ENCODE results near the gene GPC4. TPM values are rescaled to one million over a fixed set of nuclear protein-coding genes. Genes with fewer than 3 reads are reported as not detected.
"Not testable (repeated sequence)": the region's sequence is repeated elsewhere in the genome, so short reads cannot be mapped to it uniquely, and the experiment has no call there.

The GPC4 gene
- polyA plus RNA-seq, 12 donors, result 50.0 to 127 (median 99.1) TPM; not detected in 1

DNA sequence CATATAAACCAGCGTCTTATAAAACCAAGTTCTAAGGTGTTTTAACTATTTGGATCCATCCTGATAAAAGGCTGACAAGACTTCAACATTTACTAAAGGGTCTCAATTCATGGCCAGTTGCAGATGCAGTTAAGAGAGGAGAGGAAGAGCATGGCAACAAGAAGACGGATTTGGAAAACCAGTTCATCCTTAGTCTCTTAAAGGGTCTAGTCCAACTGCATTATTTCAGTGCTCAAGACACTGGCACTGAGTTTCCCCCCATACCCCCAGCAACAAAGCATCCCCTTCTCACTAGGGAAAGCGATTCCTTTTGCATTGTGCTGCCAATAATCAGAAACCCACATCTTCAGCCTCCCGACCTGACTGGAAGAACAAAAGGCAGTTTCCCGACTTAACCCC lies 106.8 kb downstream of the GPC4 start:
- DNase-seq, result no peak

GRCh38 chrX:133307637-133308498 lies 107.4 kb downstream of the GPC4 start:
- DNase-seq, result no peak

DNA sequence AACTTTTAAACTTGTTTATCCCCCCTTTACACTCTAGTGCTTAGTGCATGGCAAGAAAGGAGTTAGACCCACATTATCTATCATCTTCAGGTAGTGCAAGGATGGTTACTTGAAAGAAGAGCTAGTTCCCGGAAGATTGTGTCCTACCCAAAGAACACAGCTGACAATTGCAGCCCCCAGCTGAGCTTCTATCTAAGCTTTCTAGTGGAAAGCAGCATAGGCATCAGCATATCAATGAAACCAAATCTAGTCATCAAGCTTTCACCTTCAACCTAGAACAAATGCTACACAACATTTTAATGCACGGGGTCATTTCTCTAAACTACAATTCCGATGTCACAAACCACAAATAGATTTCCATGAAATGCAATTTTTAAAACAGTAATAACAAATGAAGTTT lies 108.2 kb downstream of the GPC4 start:
- DNase-seq, result no peak

- no peak for DNase-seq
Measured at GRCh38 chrX:133306316-133306715, 109.0 kb downstream of the GPC4 start.

GRCh38 chrX:133305348-133305747 lies 109.9 kb downstream of the GPC4 start:
- no peak for DNase-seq

DNA sequence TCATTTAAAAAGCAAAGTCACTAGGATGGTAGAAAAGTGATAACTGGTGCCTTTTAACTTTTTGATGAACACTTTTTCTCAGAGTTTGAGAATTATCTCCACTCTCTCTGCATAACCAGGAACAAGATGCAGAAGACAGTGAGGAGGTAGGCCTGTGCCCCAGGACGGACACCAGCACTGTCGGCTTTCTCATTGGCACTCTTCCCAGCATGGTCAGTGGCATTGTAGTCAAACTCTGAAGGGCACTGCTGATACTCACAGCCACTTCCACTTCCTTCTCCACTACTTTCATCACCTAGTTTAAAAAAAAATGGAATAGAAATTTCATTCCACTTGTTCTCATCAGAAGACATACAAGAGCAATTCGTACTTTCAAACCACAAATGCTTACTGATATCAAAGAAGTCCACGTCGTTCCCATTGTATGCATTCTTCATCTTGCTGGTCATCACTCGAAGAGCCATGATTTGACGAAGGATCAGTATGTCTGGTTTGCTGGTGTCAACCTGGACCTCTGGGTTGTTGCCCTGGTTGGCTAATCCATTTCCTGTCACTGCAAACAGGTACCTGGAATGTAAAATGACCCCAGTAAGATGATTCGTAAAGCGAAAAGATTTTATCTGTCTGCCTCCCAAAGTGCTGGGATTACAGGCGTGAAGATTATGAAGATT lies 112.4 kb downstream of the GPC4 start:
- DNase-seq, result no peak

DNA sequence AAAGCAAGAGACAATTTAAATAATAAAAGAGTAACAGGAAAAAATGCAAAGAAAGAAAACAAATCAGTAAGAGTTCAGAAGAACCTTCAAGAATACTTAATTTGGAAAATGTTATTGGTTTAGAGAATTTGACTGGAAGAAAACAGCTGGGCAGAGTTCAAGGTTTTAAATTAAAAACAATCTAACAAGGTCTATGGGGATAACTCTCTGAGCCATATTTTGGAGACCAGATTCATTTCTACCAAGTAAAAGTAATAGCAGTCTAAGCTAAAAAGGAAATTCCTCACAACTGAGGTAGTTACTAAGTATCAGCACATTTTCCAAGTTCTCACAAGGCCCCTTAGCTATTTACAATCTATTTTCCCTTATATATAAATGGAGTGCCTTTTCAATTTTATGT lies 114.7 kb downstream of the GPC4 start:
- DNase-seq, result peak; percentile 54

DNA sequence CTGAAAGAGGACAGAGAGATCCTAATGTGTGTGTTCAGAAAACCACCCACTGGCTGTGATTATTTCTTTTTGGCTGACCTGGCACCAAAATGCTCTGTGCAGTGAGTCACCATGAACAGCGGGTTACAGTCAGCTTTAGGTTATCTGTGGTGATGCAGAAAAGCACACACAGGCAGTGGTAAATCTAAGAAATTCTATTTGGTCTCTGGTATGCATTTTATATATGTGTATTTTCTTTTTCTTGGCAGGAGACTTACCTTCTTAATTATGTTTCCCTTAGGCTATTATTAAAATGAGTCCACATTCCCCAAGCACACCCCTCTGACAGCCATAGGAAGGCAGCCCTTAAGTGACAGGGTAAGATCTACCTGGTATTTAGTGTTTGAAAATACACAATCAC lies 118.0 kb downstream of the GPC4 start:
- DNase-seq, result no peak

- no peak for DNase-seq
Measured at GRCh38 chrX:133294126-133294525, 121.2 kb downstream of the GPC4 start.

GRCh38 chrX:133290076-133290475 lies 125.2 kb downstream of the GPC4 start:
- DNase-seq, result no peak

DNA sequence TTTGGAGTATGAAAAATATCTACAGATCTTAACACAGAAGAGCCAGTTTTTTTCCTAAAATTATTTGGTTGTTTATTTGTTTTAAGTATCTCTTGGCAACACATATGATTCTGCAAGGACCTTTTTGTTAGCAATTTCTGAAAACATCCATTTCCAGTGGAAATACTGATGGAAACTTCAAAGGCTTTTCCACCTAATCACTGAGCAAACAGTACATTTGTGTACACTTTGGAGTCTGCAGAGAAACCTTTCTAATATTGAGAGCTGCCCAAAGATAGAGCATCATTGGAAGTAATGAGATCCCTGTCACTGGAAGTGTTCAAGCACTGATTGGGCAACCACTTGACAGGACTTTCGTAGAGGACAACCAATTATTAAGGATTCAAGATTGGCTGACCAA lies 127.4 kb downstream of the GPC4 start:
- DNase-seq, result no peak

- no peak for DNase-seq
Measured at GRCh38 chrX:133285341-133285740, 129.9 kb downstream of the GPC4 start.

DNA sequence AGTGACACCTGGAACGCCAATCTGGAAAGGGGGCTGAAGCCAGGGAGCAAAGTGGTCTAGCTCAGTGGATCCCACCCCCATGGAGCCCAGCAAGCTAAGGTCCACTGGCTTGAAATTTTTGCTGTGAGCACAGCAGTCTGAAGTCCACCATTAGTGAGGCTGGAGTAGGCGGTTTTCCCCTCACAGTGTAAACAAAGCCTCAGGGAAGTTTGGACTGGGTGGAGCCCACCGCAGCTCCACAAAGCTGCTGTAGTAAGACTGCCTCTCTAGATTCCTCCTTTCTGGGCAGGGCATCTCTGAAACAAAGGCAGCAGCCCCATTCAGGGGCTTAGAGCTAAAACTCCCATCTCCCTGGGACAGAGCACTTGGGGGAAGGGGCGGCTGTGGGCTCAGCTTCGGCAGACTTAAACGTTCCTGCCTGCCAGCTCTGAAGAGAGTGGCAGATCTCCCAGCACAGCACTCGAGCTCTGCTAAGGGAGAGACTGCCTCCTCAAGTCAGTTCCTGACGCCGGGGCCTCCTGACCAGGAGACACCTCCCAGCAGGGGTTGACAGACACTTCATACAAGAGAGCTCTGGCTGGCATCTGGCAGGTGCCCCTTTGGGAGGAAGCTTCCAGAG lies 136.1 kb downstream of the GPC4 start:
- DNase-seq, result not testable (repeated sequence)

- no peak for DNase-seq
Measured at GRCh38 chrX:133273180-133273579, 142.1 kb downstream of the GPC4 start.

DNA sequence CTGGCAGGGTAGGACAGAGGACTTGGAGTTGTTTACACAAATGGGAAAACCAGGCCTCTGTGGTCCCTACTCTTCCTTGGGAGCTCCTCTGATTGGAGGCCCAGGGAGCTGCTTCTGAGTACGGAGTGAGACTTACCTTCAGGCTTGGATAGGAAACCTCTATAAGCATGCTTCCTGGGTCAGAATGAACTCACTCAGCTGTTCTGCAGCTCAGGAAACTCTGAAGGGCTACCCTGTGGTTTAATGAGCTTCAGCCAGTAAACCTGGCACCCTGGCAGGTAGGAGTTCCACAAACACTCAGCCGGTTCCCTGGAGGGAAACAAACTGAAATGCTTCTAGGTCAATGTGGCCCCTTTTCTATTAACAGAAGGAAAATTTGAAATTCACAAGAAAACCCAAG lies 146.1 kb downstream of the GPC4 start:
- DNase-seq, result no peak

DNA sequence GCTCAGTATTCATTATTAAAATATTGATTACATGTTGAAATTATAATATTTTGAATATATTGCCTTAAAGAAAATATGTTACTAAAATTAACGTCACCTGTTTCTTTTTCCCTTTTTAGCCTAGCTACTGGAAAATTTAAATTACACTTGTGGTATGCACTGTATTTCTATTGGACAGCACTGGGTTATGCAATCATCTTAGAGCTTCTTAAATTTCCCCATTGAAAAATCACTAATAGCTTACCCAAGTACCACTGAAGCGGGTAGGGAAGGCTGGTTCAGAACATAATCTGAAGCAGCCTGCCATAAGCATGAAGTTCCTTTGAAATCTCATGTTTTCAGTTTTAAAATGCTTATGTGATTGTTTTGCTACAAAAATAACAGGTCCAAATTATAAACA lies 147.7 kb downstream of the GPC4 start:
- no peak for DNase-seq

- no peak for DNase-seq
Measured at GRCh38 chrX:133265331-133265730, 150.0 kb downstream of the GPC4 start.

- no peak for DNase-seq
Measured at GRCh38 chrX:133258481-133258880, 156.8 kb downstream of the GPC4 start.

- no peak for DNase-seq
Measured at GRCh38 chrX:133254666-133255065, 160.6 kb downstream of the GPC4 start.

DNA sequence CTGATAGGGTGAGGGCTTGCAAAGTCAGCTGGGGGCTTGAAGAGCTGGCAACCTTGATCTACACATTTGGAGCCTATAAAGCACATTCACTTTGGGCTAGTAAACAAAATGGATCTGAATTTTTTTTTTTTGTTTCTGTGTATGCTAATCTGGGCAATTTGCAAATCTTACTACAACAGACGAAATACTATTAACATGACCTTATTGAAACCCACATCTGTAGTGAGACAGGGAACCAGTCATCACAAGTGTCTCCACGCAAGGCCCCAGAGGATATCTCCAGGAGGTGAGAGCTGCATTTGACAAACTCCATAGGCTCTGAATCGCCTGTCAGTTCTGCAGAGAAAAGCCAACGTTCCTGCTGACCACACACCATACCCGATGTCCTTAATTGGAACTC lies 164.1 kb downstream of the GPC4 start:
- no peak for DNase-seq

DNA sequence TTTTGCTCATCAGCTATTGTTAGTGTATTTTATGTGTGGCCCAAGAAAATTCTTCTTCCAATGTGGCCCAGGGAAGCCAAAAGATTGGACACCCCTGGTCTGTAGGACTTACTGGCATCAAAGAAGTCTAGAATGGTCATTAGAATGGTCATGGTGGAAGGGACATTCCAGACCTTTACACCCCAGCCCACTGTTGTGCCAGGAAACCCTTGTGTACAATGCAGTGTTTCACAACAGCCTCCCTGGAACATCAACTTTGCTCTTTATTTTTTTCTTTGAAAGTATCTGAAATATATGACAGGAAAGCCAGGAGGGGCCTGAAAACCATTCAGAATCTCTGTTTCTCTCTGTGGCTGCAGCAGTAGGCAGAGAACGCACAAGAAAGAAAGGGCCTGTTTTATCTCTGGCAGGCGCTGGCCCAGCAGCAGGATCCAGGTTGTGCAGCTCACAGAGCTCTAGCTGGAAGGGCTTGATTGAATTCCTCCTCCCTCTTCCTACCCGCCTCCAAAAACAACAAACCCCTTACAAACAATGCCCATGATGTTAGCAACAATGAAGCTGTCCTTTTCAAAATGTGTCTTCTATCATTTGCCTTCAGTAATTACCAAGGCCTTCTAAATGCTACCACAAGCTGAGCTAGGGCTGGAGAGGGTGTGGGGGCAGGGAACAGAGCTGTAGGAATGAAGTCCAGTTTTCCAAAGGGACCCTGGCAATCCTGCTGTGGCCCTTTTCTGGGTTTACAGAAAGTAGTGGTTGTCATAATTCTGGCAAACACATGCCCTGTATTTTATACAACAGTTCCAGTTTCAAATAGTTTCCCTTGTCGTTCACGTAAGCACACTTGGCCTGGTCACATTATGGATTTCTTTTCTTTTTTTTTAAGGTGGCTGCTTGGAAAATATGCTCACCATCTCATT lies 164.8 kb downstream of the GPC4 start:
- DNase-seq, result no peak

Measured in muscle of arm (tissue), 12 donors.